Upper lobe of left lung (tissue), 4 donors: ENCODE results near the gene TMEM14C.

Source experiments
- POLR2A ChIP-seq, 4 donors: fragments of 450-650 bp; IDR thresholded peaks; one replicate each; pipeline ENCODE4 v1.5.1; 2016 to 2017; ENCODE audit warnings: antibody characterized with exemption in 4 of 4, mild to moderate bottlenecking in 2 of 4
- POLR2AphosphoS5 ChIP-seq, 2 donors: sonication (generic); formaldehyde crosslinking; IDR thresholded peaks; one replicate each; pipeline ENCODE4 v1.5.1; 2017; ENCODE audit warnings: antibody characterized with exemption in 2 of 2
- TF ChIP-seq, protein P1 (sequence below), 6 experiments: fragments of 450-650 bp in 4 of 6; fragments of 200-600 bp in 2 of 6; sonication (generic) in 2 of 6; IDR thresholded peaks; one replicate each; pipeline ENCODE4 v1.5.1; 2016 to 2019; ENCODE audit warnings: antibody characterized with exemption in 6 of 6

DNA sequence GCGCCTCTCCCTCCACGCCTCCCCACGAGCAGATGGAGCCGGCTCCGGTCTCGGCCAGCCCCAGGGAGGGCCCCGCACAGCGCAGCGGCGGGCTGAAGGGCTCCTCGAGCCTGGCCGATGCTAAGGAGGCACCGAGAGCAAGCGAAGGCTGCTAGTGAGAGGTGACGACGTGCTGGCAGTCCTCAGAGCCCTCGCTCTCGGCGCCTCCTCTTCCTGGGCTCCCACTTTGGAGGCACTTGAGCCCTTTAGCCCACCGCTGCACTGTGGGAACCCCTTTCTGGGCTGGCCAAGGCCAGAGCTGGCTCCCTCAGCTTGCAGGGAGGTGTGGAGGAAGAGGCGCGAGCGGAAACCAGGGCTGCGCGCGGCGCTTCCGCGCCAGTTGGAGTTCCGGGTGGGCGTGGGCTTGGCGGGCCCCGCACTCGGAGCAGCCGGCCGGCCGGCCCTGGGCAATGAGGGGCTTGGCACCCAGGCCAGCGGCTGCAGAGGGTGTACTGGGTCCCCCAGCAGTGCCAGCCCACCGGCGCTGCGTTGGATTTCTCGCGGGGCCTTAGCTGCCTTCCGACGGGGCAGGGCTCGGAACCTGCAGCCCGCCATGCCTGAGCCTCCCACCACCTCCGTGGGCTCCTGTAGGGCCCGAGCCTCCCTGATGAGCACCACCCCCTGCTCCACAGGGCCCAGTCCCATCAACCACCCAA is 2.5 kb upstream of the TMEM14C start:
- TF ChIP-seq, protein P1, sequence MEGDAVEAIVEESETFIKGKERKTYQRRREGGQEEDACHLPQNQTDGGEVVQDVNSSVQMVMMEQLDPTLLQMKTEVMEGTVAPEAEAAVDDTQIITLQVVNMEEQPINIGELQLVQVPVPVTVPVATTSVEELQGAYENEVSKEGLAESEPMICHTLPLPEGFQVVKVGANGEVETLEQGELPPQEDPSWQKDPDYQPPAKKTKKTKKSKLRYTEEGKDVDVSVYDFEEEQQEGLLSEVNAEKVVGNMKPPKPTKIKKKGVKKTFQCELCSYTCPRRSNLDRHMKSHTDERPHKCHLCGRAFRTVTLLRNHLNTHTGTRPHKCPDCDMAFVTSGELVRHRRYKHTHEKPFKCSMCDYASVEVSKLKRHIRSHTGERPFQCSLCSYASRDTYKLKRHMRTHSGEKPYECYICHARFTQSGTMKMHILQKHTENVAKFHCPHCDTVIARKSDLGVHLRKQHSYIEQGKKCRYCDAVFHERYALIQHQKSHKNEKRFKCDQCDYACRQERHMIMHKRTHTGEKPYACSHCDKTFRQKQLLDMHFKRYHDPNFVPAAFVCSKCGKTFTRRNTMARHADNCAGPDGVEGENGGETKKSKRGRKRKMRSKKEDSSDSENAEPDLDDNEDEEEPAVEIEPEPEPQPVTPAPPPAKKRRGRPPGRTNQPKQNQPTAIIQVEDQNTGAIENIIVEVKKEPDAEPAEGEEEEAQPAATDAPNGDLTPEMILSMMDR (IDR thresholded peaks at IDR 0.05), result no peak
- TF ChIP-seq POLR2AphosphoS5 (IDR thresholded peaks at IDR 0.05) (peak; percentile 32 to 41), POLR2A (IDR thresholded peaks at IDR 0.05) (peak in 2 of 4 donors; percentile 38 to 63)
